HCT116 (cell line): ENCODE data around the gene KIF1A. TPM values are rescaled to one million over a fixed set of nuclear protein-coding genes. Genes with fewer than 3 reads are reported as not detected.

Experiments
- ATAC-seq: fragments of 200-7000 bp; cut with Tn5 transposase; 2 replicates; pipeline ENCODE4 v1.9.1; 2020; ENCODE audit warnings: mild to moderate bottlenecking, moderate library complexity
- BruUV-seq: library from RNA; stranded (reverse); fragments of 400-500 nt; replicated peaks from 2 replicates; lab custom pipeline; 2021; lab: Mats Ljungman, UMichigan
- CTCF ChIA-PET: fragments of 300-600 bp; sonication (Branson Sonifier 250); formaldehyde crosslinking; loops from one replicate; lab custom pipeline; 2021; ENCODE audit warnings: antibody characterized with exemption; lab: Charles Lee
- POLR2A ChIA-PET: fragments of 300-600, 350-600 bp; sonication (Branson Sonifier 250); formaldehyde crosslinking; loops from one replicate; lab custom pipeline; 2021; ENCODE audit warnings: antibody characterized with exemption; lab: Charles Lee
- RAD21 ChIA-PET, 2 experiments: fragments of 300-600 bp; sonication (Branson Sonifier 250); formaldehyde crosslinking; loops; one replicate each; lab custom pipeline; 2023; ENCODE audit warnings: low total read pairs in 2 of 2; ENCODE audit not compliant: uncharacterized antibody in 2 of 2, unreplicated experiment in 2 of 2, low non-redundant PET in 1 of 2; lab: Charles Lee
- DNase-seq: peaks from one replicate; pipeline ENCODE4 v3.0.0-alpha.2; 2010; ENCODE audit warnings: low read depth, low spot score
- H2AFZ ChIP-seq: fragments of 200-600 bp; shearing (Covaris generic), sonication (generic); 2 replicates; pipeline ENCODE4 v1.6.1; 2017; ENCODE audit warnings: low read depth, mixed run types, mixed read lengths, antibody characterized with exemption, low read length; ENCODE audit not compliant: poor library complexity, severe bottlenecking
- H3K27ac ChIP-seq: 2 replicates; pipeline ENCODE4 v1.5.1; 2012; ENCODE audit warnings: low read depth, low read length
- H3K27me3 ChIP-seq: fragments of 200-600 bp; sonication (generic); 2 replicates; pipeline ENCODE4 v1.6.1; 2016; ENCODE audit warnings: mixed run types, low read length, mixed read lengths; ENCODE audit not compliant: insufficient read depth
- H3K36me3 ChIP-seq, 2 experiments: fragments of 200-500 bp in 1 of 2; fragments of 200-600 bp in 1 of 2; sonication (Bioruptor generic) in 1 of 2; sonication (generic) in 1 of 2; 2 replicates each; pipeline versions ENCODE4 v1.5.1 to v1.6.1; 2014 to 2016; ENCODE audit warnings: low read length in 2 of 2, inconsistent platforms in 1 of 2, mixed read lengths in 1 of 2, mixed run types in 1 of 2; ENCODE audit not compliant: insufficient read depth in 2 of 2, control insufficient read depth in 1 of 2
- H3K4me1 ChIP-seq, 2 experiments: fragments of 200-600 bp in 1 of 2; sonication (generic) in 1 of 2; 2 replicates each; pipeline versions ENCODE4 v1.5.1 to v1.6.1; 2012 to 2017; ENCODE audit warnings: low read length in 2 of 2, inconsistent platforms in 1 of 2, mild to moderate bottlenecking in 1 of 2, mixed read lengths in 1 of 2, mixed run types in 1 of 2, moderate library complexity in 1 of 2; ENCODE audit not compliant: insufficient read depth in 2 of 2, control insufficient read depth in 1 of 2
- H3K4me2 ChIP-seq: fragments of 200-600 bp; sonication (generic); 2 replicates; pipeline ENCODE4 v1.6.1; 2017; ENCODE audit warnings: mixed run types, low read length, mixed read lengths
- H3K4me3 ChIP-seq, 2 experiments: fragments of 200-600 bp in 1 of 2; sonication (generic) in 1 of 2; replicated peaks in 1 of 2; 2 replicates each; pipeline ENCODE4 v1.5.1; 2011 to 2016; ENCODE audit warnings: low read length in 2 of 2, control low read depth in 1 of 2, low read depth in 1 of 2, mild to moderate bottlenecking in 1 of 2, mixed read lengths in 1 of 2, mixed run types in 1 of 2
- H3K79me2 ChIP-seq: fragments of 200-600 bp; sonication (generic); 2 replicates; pipeline ENCODE4 v1.6.1; 2017; ENCODE audit warnings: mild to moderate bottlenecking, mixed run types, low read length, moderate library complexity, mixed read lengths; ENCODE audit not compliant: insufficient read depth
- H3K9ac ChIP-seq: fragments of 200-600 bp; sonication (generic); 2 replicates; pipeline ENCODE4 v1.6.1; 2016; ENCODE audit warnings: low read length, mixed read lengths
- H3K9me2 ChIP-seq: fragments of 200-600 bp; sonication (generic), shearing (Covaris generic); 2 replicates; pipeline ENCODE4 v1.6.1; 2017; ENCODE audit warnings: mixed run types, mild to moderate bottlenecking, moderate library complexity; ENCODE audit not compliant: insufficient read depth
- H3K9me3 ChIP-seq, 2 experiments: fragments of 200-500 bp in 1 of 2; fragments of 200-600 bp in 1 of 2; sonication (Bioruptor generic) in 1 of 2; sonication (generic) in 1 of 2; 2 replicates each; pipeline ENCODE4 v1.6.1; 2014 to 2017; ENCODE audit warnings: low read length in 2 of 2, mixed read lengths in 2 of 2, inconsistent platforms in 1 of 2, low read depth in 1 of 2, mild to moderate bottlenecking in 1 of 2, mixed run types in 1 of 2, moderate library complexity in 1 of 2; ENCODE audit not compliant: control insufficient read depth in 1 of 2, insufficient read depth in 1 of 2
- H4K20me1 ChIP-seq: fragments of 200-600 bp; sonication (generic), shearing (Covaris generic); 2 replicates; pipeline ENCODE4 v1.6.1; 2017; ENCODE audit warnings: mixed run types, mild to moderate bottlenecking, moderate library complexity; ENCODE audit not compliant: insufficient read depth
- CTCF ChIP-seq, 3 experiments: fragments of 200-600 bp in 1 of 3; sonication (generic) in 1 of 3; IDR thresholded peaks in 2 of 3; conservative IDR thresholded peaks in 1 of 3; 2 replicates each; pipeline ENCODE4 v1.5.1; 2012 to 2017; ENCODE audit warnings: low read depth in 2 of 3, low read length in 2 of 3, antibody characterized with exemption in 1 of 3, borderline replicate concordance in 1 of 3, control low read depth in 1 of 3, mild to moderate bottlenecking in 1 of 3, mixed read lengths in 1 of 3, mixed run types in 1 of 3, moderate library complexity in 1 of 3; ENCODE audit not compliant: insufficient read depth in 1 of 3
- EGR1 ChIP-seq: IDR thresholded peaks from 2 replicates; pipeline ENCODE4 v1.6.1; 2012; ENCODE audit warnings: low read depth
- FOSL1 ChIP-seq: IDR thresholded peaks from 2 replicates; pipeline ENCODE4 v1.6.1; 2012; ENCODE audit warnings: low read depth
- MAX ChIP-seq: IDR thresholded peaks from 2 replicates; pipeline ENCODE4 v1.6.1; 2012
- ZBTB33 ChIP-seq: IDR thresholded peaks from 2 replicates; pipeline ENCODE4 v1.6.1; 2011; ENCODE audit warnings: mild to moderate bottlenecking, low read length, moderate library complexity; ENCODE audit not compliant: insufficient replicate concordance; ENCODE audit errors: extremely low read depth
- ZFX ChIP-seq: fragments of 450-650 bp; IDR thresholded peaks from 2 replicates; pipeline ENCODE4 v1.6.1; 2017
- ZNF274 ChIP-seq: fragments of 200-500 bp; sonication (Bioruptor generic); IDR thresholded peaks from 2 replicates; pipeline ENCODE4 v1.6.1; 2014; ENCODE audit warnings: mild to moderate bottlenecking, low read depth, low read length, inconsistent platforms
- intact Hi-C: fragments of 100-400 bp; cut with micrococcal nuclease; formaldehyde crosslinking; loops from 2 replicates; pipeline ENCODE4 v1.10.0; 2022
- total RNA-seq: library from RNA; stranded (reverse); gene quantifications from one replicate; pipeline ENCODE4 v1.2.1, GENCODE V29; 2021; ENCODE audit not compliant: unreplicated experiment

Gene KIF1A
- total RNA-seq, 1 experiment from 2014 or later = 0.27 TPM

DNA sequence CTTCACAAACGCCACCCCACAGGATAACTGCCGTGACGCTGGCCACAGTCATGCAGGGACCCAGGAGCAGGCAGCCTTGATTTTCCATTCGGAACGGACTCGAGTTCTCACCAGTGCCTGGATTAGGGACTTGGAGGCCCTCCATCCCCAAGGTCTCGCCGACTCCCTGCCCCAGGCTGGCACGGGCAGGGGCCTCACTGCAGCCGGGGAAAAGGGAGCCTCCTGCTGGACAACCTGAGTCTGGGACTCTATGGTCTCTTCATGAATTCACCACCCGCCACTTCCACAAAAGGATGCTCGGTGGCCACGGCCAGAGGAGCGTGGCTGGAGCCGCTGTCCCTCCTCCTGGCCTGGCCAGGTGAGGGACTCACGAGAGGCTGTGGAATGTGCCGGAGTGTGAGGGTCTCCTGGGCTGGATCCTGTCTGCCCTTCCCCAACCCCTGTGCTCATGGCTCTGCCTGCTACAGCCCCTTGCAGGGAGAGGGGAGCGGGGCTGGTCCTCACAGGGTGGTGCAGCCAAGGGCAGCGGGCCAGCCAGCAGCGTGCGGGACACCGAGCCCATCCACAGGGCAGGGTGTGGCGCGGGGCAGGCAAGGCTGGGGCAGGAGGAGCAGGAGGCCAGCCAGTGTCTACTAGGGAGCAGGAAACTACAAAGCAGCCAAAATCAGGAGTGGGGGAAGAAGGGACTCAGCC, 86.1 kb downstream of the KIF1A start:
- POLR2A ChIA-PET = no interaction called here
- TF ChIP-seq CTCF (IDR thresholded peaks at IDR 0.05 in 2 of 3, conservative IDR thresholded peaks at IDR 0.05 in 1 of 3; ENCODE audit: borderline replicate concordance in 1 of 3, insufficient read depth in 1 of 3, low read depth in 2 of 3, low read length in 2 of 3) (peak in 2 of 3 experiments; percentile 37 to 48; a peak in 5 of 6 replicates), ZBTB33 (no peak), ZNF274 (no peak), FOSL1 (no peak), EGR1 (no peak), MAX (no peak), ZFX (no peak)
- no peak overlapping the region for H3K4me2 ChIP-seq
- DNase-seq (no peak), ATAC-seq (peak; percentile 62)
- no peaks in the 10 kb centered on the region for H3K27me3 ChIP-seq
- no peaks in the 10 kb centered on the region for H3K9me3 ChIP-seq
- no peaks in the 10 kb centered on the region for H3K9me2 ChIP-seq
- H3K79me2 ChIP-seq = no peaks in the 10 kb centered on the region
- no peak overlapping the region for H3K4me3 ChIP-seq
- no peak overlapping the region for H2AFZ ChIP-seq
- CTCF ChIA-PET = no interaction called here
- H3K9ac ChIP-seq = no peak overlapping the region
- no peak overlapping the region for H3K27ac ChIP-seq
- intact Hi-C loops = no loop called here
- peaks cover 0 to 26% of the 10 kb centered on the region in 2 experiments; a peak in 2 of 4 replicates for H3K4me1 ChIP-seq
- no peaks in the 10 kb centered on the region for H4K20me1 ChIP-seq
- RAD21 ChIA-PET = no interaction called here
- no peaks in the 10 kb centered on the region for H3K36me3 ChIP-seq
- no TSS peak for BruUV-seq
